GM23338 (cell line): ENCODE results near the gene QKI. TPM values are rescaled to one million over a fixed set of nuclear protein-coding genes. Genes with fewer than 3 reads are reported as not detected.

Source experiments
- ATAC-seq: fragments of 200-7000 bp; cut with Tn5 transposase; 3 replicates; pipeline ENCODE4 v1.9.1; 2020
- DNase-seq: peaks from one replicate; pipeline ENCODE4 v3.0.0-alpha.2; 2015; ENCODE audit warnings: low spot score
- H2AFZ ChIP-seq: fragments of 200-600 bp; sonication (generic); 2 replicates; pipeline ENCODE4 v1.8.0; 2016; ENCODE audit warnings: antibody characterized with exemption, mild to moderate bottlenecking, moderate library complexity
- H3F3A ChIP-seq: fragments of 200-600 bp; sonication (generic); replicated peaks from 2 replicates; pipeline ENCODE4 v1.8.0; 2017; ENCODE audit warnings: antibody characterized with exemption, mixed run types, low read depth
- H3K27ac ChIP-seq: fragments of 200-600 bp; sonication (generic); 2 replicates; pipeline ENCODE4 v1.6.1; 2016; ENCODE audit warnings: low read depth
- H3K27me3 ChIP-seq: fragments of 200-600 bp; sonication (generic); 2 replicates; pipeline ENCODE4 v1.8.0; 2016; ENCODE audit warnings: mild to moderate bottlenecking, mixed run types, moderate library complexity; ENCODE audit not compliant: insufficient read depth
- H3K36me3 ChIP-seq: fragments of 200-600 bp; sonication (generic); 2 replicates; pipeline ENCODE4 v1.8.0; 2016; ENCODE audit warnings: mild to moderate bottlenecking; ENCODE audit not compliant: insufficient read depth
- H3K4me1 ChIP-seq: fragments of 200-600 bp; sonication (generic); 2 replicates; pipeline ENCODE4 v1.8.0; 2016; ENCODE audit warnings: mild to moderate bottlenecking, moderate library complexity; ENCODE audit not compliant: insufficient read depth
- H3K4me2 ChIP-seq: fragments of 200-600 bp; sonication (generic); 2 replicates; pipeline ENCODE4 v1.7.1; 2017; ENCODE audit warnings: mixed run types
- H3K4me3 ChIP-seq: fragments of 200-600 bp; sonication (generic); 2 replicates; pipeline ENCODE4 v1.6.1; 2016; ENCODE audit warnings: mixed run types
- H3K79me2 ChIP-seq: fragments of 200-600 bp; sonication (generic); replicated peaks from 2 replicates; pipeline ENCODE4 v1.8.0; 2017; ENCODE audit warnings: mild to moderate bottlenecking; ENCODE audit not compliant: insufficient read depth
- H3K9me2 ChIP-seq: fragments of 200-600 bp; sonication (generic); 2 replicates; pipeline ENCODE4 v1.8.0; 2017; ENCODE audit not compliant: insufficient read depth
- H4K20me1 ChIP-seq: fragments of 200-600 bp; sonication (generic); replicated peaks from 2 replicates; pipeline ENCODE4 v1.8.0; 2017; ENCODE audit warnings: mild to moderate bottlenecking; ENCODE audit not compliant: insufficient read depth
- H3K27ac Mint-ChIP-seq: 2 replicates; pipeline ENCODE4 v1.8.0; 2020; ENCODE audit warnings: inconsistent platforms, mild to moderate bottlenecking, moderate library complexity, mixed read lengths
- H3K27me3 Mint-ChIP-seq: 3 replicates; pipeline ENCODE4 v1.8.0; 2022; ENCODE audit warnings: low read depth, mild to moderate bottlenecking, moderate library complexity, mixed read lengths, inconsistent platforms; ENCODE audit not compliant: insufficient read depth, poor library complexity
- H3K36me3 Mint-ChIP-seq: 3 replicates; pipeline ENCODE4 v1.8.0; 2021; ENCODE audit warnings: low read depth, mild to moderate bottlenecking, inconsistent platforms, moderate library complexity, mixed read lengths
- H3K4me1 Mint-ChIP-seq: 3 replicates; pipeline ENCODE4 v1.8.0; 2020; ENCODE audit warnings: mild to moderate bottlenecking, inconsistent platforms, mixed read lengths
- H3K4me3 Mint-ChIP-seq: 3 replicates; pipeline ENCODE4 v1.8.0; 2021; ENCODE audit warnings: moderate library complexity, mild to moderate bottlenecking, inconsistent platforms, mixed read lengths
- H3K9me3 Mint-ChIP-seq: 3 replicates; pipeline ENCODE4 v1.8.0; 2020; ENCODE audit warnings: moderate library complexity, mild to moderate bottlenecking, inconsistent platforms, mixed read lengths
- CREB1 ChIP-seq: fragments of 250-450 bp; sonication (Bioruptor Pico); IDR thresholded peaks from 2 replicates; pipeline ENCODE4 v1.5.0; 2020; ENCODE audit warnings: low read depth, mild to moderate bottlenecking, moderate library complexity
- ETS1 ChIP-seq: IDR thresholded peaks from 2 replicates; pipeline ENCODE4 v1.6.1; 2016; ENCODE audit warnings: antibody characterized with exemption
- EZH2 ChIP-seq: fragments of 200-600 bp; sonication (generic); IDR thresholded peaks from one replicate; pipeline ENCODE4 v1.8.0; 2017; ENCODE audit warnings: antibody characterized with exemption, mild to moderate bottlenecking, low read depth; ENCODE audit not compliant: unreplicated experiment
- EZH2phosphoT487 ChIP-seq: fragments of 200-600 bp; sonication (generic); IDR thresholded peaks from one replicate; pipeline ENCODE4 v1.8.1; 2018; ENCODE audit warnings: antibody characterized with exemption; ENCODE audit not compliant: unreplicated experiment
- JUNB ChIP-seq: IDR thresholded peaks from one replicate; pipeline ENCODE4 v1.6.1; 2016; ENCODE audit warnings: antibody characterized with exemption; ENCODE audit not compliant: unreplicated experiment
- NANOG ChIP-seq: IDR thresholded peaks from 2 replicates; pipeline ENCODE4 v1.6.1; 2016; ENCODE audit warnings: antibody characterized with exemption, borderline replicate concordance
- POLR2AphosphoS5 ChIP-seq: IDR thresholded peaks from 2 replicates; pipeline ENCODE4 v1.6.1; 2016; ENCODE audit warnings: antibody characterized with exemption, low read depth
- STAT1 ChIP-seq: IDR thresholded peaks from one replicate; pipeline ENCODE4 v1.6.1; 2016; ENCODE audit warnings: antibody characterized with exemption; ENCODE audit not compliant: unreplicated experiment
- ZNF114 ChIP-seq: fragments of 250-450 bp; sonication (Bioruptor Pico); IDR thresholded peaks from 2 replicates; pipeline ENCODE4 v1.5.0; 2020; ENCODE audit warnings: mild to moderate bottlenecking, moderate library complexity
- ZNF331 ChIP-seq: fragments of 250-450 bp; sonication (Bioruptor Pico); IDR thresholded peaks from 2 replicates; pipeline ENCODE4 v1.5.0; 2020; ENCODE audit warnings: low read depth, mild to moderate bottlenecking, moderate library complexity
- polyA plus RNA-seq: library from polyadenylated mRNA; unstranded; fragments of >200 nt; fragmentation: Nextera tagmentation; extraction: Ambion mirVana; gene quantifications from 2 replicates; pipeline ENCODE4 v1.2.1, GENCODE V29; 2016
- total RNA-seq: library from RNA; depleted of rRNA; stranded (reverse); fragments of >200 nt; shearing (Covaris generic); gene quantifications from 2 replicates; pipeline ENCODE4 v1.2.3, GENCODE V29; 2014
- TF ChIP-seq, protein P1 (sequence below), 2 experiments: fragments of 200-600 bp in 1 of 2; sonication (generic) in 1 of 2; conservative IDR thresholded peaks; 2 replicates each; pipeline versions ENCODE4 v1.5.1 to v1.6.1; 2016 to 2017; ENCODE audit warnings: antibody characterized with exemption in 2 of 2, low read depth in 2 of 2, mild to moderate bottlenecking in 2 of 2, moderate library complexity in 1 of 2
- TF ChIP-seq, protein P2 (sequence below): fragments of 250-450 bp; sonication (Bioruptor Pico); IDR thresholded peaks from 2 replicates; pipeline ENCODE4 v1.5.0; 2020; ENCODE audit warnings: mild to moderate bottlenecking, moderate library complexity
- TF ChIP-seq, protein P3 (sequence below): IDR thresholded peaks from one replicate; pipeline ENCODE4 v1.6.1; 2018; ENCODE audit warnings: antibody characterized with exemption; ENCODE audit not compliant: unreplicated experiment

Gene QKI
- total and polyA plus RNA-seq, 2 experiments from 2014 or later = 60.8 to 159 TPM

DNA sequence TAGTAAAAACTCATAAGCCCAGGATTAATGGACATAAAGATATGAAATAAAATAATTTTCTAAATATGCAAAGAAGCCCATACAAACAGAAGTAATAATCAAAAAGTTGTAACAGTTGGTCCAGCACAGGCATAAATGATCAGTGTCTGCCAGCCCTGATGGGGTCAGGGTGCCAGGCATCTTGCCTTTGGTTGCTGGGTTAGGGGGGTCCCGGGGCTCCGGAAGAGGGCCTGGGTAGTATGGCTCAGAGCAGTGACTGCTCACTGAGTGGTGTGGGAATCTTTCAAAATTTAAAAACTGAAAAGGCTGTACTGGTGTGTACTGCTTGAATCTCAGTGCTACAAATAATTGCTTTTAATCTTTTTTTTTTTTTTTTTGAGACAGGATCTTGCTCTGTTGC, 7.7 kb upstream of the QKI start:
- Histone ChIP-seq H2AFZ (no peak overlapping the region), H3F3A (no peaks in the 10 kb centered on the region), H3K79me2 (no peaks in the 10 kb centered on the region), H3K27ac (no peak overlapping the region), H3K4me3 (no peak overlapping the region), H3K9me2 (no peaks in the 10 kb centered on the region), H3K27me3 (no peaks in the 10 kb centered on the region), H3K4me2 (no peak overlapping the region), H3K4me1 (peaks cover 20% of the 10 kb centered on the region), H3K36me3 (no peaks in the 10 kb centered on the region), H4K20me1 (no peaks in the 10 kb centered on the region)
- no peak for ATAC-seq
- TF ChIP-seq STAT1 (no peak), NANOG (no peak), JUNB (no peak), ETS1 (no peak), ZNF114 (no peak), POLR2AphosphoS5 (no peak), EZH2 (no peak), CREB1 (CRISPR knock-in tag) (no peak), EZH2phosphoT487 (no peak), ZNF331 (CRISPR knock-in tag) (no peak)
- TF ChIP-seq, protein P1, sequence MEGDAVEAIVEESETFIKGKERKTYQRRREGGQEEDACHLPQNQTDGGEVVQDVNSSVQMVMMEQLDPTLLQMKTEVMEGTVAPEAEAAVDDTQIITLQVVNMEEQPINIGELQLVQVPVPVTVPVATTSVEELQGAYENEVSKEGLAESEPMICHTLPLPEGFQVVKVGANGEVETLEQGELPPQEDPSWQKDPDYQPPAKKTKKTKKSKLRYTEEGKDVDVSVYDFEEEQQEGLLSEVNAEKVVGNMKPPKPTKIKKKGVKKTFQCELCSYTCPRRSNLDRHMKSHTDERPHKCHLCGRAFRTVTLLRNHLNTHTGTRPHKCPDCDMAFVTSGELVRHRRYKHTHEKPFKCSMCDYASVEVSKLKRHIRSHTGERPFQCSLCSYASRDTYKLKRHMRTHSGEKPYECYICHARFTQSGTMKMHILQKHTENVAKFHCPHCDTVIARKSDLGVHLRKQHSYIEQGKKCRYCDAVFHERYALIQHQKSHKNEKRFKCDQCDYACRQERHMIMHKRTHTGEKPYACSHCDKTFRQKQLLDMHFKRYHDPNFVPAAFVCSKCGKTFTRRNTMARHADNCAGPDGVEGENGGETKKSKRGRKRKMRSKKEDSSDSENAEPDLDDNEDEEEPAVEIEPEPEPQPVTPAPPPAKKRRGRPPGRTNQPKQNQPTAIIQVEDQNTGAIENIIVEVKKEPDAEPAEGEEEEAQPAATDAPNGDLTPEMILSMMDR (conservative IDR thresholded peaks at IDR 0.05; ENCODE audit: low read depth in 2 of 2) = no peak
- TF ChIP-seq, protein P2, sequence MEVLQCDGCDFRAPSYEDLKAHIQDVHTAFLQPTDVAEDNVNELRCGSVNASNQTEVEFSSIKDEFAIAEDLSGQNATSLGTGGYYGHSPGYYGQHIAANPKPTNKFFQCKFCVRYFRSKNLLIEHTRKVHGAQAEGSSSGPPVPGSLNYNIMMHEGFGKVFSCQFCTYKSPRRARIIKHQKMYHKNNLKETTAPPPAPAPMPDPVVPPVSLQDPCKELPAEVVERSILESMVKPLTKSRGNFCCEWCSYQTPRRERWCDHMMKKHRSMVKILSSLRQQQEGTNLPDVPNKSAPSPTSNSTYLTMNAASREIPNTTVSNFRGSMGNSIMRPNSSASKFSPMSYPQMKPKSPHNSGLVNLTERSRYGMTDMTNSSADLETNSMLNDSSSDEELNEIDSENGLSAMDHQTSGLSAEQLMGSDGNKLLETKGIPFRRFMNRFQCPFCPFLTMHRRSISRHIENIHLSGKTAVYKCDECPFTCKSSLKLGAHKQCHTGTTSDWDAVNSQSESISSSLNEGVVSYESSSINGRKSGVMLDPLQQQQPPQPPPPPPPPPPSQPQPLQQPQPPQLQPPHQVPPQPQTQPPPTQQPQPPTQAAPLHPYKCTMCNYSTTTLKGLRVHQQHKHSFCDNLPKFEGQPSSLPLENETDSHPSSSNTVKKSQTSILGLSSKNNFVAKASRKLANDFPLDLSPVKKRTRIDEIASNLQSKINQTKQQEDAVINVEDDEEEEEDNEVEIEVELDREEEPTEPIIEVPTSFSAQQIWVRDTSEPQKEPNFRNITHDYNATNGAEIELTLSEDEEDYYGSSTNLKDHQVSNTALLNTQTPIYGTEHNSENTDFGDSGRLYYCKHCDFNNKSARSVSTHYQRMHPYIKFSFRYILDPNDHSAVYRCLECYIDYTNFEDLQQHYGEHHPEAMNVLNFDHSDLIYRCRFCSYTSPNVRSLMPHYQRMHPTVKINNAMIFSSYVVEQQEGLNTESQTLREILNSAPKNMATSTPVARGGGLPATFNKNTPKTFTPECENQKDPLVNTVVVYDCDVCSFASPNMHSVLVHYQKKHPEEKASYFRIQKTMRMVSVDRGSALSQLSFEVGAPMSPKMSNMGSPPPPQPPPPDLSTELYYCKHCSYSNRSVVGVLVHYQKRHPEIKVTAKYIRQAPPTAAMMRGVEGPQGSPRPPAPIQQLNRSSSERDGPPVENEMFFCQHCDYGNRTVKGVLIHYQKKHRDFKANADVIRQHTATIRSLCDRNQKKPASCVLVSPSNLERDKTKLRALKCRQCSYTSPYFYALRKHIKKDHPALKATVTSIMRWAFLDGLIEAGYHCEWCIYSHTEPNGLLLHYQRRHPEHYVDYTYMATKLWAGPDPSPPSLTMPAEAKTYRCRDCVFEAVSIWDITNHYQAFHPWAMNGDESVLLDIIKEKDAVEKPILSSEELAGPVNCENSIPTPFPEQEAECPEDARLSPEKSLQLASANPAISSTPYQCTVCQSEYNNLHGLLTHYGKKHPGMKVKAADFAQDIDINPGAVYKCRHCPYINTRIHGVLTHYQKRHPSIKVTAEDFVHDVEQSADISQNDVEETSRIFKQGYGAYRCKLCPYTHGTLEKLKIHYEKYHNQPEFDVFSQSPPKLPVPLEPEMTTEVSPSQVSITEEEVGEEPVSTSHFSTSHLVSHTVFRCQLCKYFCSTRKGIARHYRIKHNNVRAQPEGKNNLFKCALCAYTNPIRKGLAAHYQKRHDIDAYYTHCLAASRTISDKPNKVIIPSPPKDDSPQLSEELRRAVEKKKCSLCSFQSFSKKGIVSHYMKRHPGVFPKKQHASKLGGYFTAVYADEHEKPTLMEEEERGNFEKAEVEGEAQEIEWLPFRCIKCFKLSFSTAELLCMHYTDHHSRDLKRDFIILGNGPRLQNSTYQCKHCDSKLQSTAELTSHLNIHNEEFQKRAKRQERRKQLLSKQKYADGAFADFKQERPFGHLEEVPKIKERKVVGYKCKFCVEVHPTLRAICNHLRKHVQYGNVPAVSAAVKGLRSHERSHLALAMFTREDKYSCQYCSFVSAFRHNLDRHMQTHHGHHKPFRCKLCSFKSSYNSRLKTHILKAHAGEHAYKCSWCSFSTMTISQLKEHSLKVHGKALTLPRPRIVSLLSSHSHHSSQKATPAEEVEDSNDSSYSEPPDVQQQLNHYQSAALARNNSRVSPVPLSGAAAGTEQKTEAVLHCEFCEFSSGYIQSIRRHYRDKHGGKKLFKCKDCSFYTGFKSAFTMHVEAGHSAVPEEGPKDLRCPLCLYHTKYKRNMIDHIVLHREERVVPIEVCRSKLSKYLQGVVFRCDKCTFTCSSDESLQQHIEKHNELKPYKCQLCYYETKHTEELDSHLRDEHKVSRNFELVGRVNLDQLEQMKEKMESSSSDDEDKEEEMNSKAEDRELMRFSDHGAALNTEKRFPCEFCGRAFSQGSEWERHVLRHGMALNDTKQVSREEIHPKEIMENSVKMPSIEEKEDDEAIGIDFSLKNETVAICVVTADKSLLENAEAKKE (CRISPR knock-in tag) = no peak
- TF ChIP-seq, protein P3, sequence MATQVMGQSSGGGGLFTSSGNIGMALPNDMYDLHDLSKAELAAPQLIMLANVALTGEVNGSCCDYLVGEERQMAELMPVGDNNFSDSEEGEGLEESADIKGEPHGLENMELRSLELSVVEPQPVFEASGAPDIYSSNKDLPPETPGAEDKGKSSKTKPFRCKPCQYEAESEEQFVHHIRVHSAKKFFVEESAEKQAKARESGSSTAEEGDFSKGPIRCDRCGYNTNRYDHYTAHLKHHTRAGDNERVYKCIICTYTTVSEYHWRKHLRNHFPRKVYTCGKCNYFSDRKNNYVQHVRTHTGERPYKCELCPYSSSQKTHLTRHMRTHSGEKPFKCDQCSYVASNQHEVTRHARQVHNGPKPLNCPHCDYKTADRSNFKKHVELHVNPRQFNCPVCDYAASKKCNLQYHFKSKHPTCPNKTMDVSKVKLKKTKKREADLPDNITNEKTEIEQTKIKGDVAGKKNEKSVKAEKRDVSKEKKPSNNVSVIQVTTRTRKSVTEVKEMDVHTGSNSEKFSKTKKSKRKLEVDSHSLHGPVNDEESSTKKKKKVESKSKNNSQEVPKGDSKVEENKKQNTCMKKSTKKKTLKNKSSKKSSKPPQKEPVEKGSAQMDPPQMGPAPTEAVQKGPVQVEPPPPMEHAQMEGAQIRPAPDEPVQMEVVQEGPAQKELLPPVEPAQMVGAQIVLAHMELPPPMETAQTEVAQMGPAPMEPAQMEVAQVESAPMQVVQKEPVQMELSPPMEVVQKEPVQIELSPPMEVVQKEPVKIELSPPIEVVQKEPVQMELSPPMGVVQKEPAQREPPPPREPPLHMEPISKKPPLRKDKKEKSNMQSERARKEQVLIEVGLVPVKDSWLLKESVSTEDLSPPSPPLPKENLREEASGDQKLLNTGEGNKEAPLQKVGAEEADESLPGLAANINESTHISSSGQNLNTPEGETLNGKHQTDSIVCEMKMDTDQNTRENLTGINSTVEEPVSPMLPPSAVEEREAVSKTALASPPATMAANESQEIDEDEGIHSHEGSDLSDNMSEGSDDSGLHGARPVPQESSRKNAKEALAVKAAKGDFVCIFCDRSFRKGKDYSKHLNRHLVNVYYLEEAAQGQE = no peak
- Mint-ChIP-seq H3K4me1 (peaks cover 28% of the 10 kb centered on the region), H3K4me3 (no peak overlapping the region), H3K27ac (no peak overlapping the region), H3K27me3 (peaks cover 15% of the 10 kb centered on the region), H3K36me3 (peaks cover 5% of the 10 kb centered on the region; the same call in 2 of the 3 replicates), H3K9me3 (no peaks in the 10 kb centered on the region)
- no peak for DNase-seq
